ENCODE measurements around the gene SMC3.
"Not testable (repeated sequence)": the region's sequence is repeated elsewhere in the genome, so short reads cannot be mapped to it uniquely, and the experiment has no call there.

The SMC3 gene

GRCh38 chr10:110571093-110571743 lies 3.7 kb downstream of the SMC3 start:
- intact Hi-C loops (cut with DNase I) = no loop called here
- DNase-seq = no peak

- intact Hi-C loops (cut with DNase I) = no loop called here
- no peak for DNase-seq
Observed at GRCh38 chr10:110572862-110573261, 5.4 kb downstream of the SMC3 start.

GRCh38 chr10:110574420-110574819 lies 6.9 kb downstream of the SMC3 start:
- no peak for DNase-seq
- intact Hi-C loops (cut with DNase I) = no loop called here

GRCh38 chr10:110576220-110576619 lies 8.7 kb downstream of the SMC3 start:
- DNase-seq = no peak
- intact Hi-C loops (cut with DNase I) = no loop called here

GRCh38 chr10:110577056-110577455 lies 9.6 kb downstream of the SMC3 start:
- no peak for DNase-seq
- intact Hi-C loops (cut with DNase I) = no loop called here

GRCh38 chr10:110584006-110584405 lies 16.5 kb downstream of the SMC3 start:
- intact Hi-C loops (cut with DNase I) = no loop called here
- DNase-seq = no peak

GRCh38 chr10:110591760-110592159 lies 24.3 kb downstream of the SMC3 start:
- intact Hi-C loops (cut with DNase I) = no loop called here
- DNase-seq = no peak

GRCh38 chr10:110597476-110597875 lies 30.0 kb downstream of the SMC3 start:
- intact Hi-C loops (cut with DNase I) = no loop called here
- DNase-seq = no peak

- intact Hi-C loops (cut with DNase I) = loop anchor here (5.0 kb wide), 1 partner anchor 288 kb away; no protein-coding TSS in a partner anchor
- peak in 1 of 10 donors; percentile 51 for DNase-seq
Observed at GRCh38 chr10:110600487-110601101, 33.1 kb downstream of the SMC3 start.

- intact Hi-C loops (cut with DNase I) = loop anchor here (5.0 kb wide), 1 partner anchor 289 kb away; no protein-coding TSS in a partner anchor
- no peak for DNase-seq
Observed at GRCh38 chr10:110601581-110601980, 34.1 kb downstream of the SMC3 start.

- intact Hi-C loops (cut with DNase I) = no loop called here
- DNase-seq = no peak
Observed at GRCh38 chr10:110608087-110608486, 40.6 kb downstream of the SMC3 start.

- DNase-seq = no peak
- intact Hi-C loops (cut with DNase I) = loop anchor here (2.0 to 10.0 kb wide), 2 partner anchors 71 to 285 kb away; no protein-coding TSS in a partner anchor
Observed at GRCh38 chr10:110609605-110610004, 42.1 kb downstream of the SMC3 start.

GRCh38 chr10:110610308-110610774 lies 42.8 kb downstream of the SMC3 start:
- intact Hi-C loops (cut with DNase I) = loop anchor here (2.0 to 10.0 kb wide), 2 partner anchors 70 to 284 kb away; no protein-coding TSS in a partner anchor
- DNase-seq = peak in 5 of 10 donors; percentile 29 to 86 (median 39)

GRCh38 chr10:110610781-110611180 lies 43.3 kb downstream of the SMC3 start:
- DNase-seq = not testable (repeated sequence)
- intact Hi-C loops (cut with DNase I) = loop anchor here (2.0 to 10.0 kb wide), 2 partner anchors 70 to 284 kb away; no protein-coding TSS in a partner anchor

- intact Hi-C loops (cut with DNase I) = loop anchor here (10.0 kb wide), 1 partner anchor 283 kb away; no protein-coding TSS in a partner anchor
- no peak for DNase-seq
Observed at GRCh38 chr10:110612087-110612486, 44.6 kb downstream of the SMC3 start.

- intact Hi-C loops (cut with DNase I) = loop anchor here (10.0 kb wide), 1 partner anchor 282 kb away; no protein-coding TSS in a partner anchor
Observed at GRCh38 chr10:110612629-110613028, 45.1 kb downstream of the SMC3 start.

GRCh38 chr10:110613341-110613995 lies 46.0 kb downstream of the SMC3 start:
- no peak for DNase-seq
- intact Hi-C loops (cut with DNase I) = loop anchor here (10.0 kb wide), 1 partner anchor 281 kb away; no protein-coding TSS in a partner anchor

More at GRCh38 chr10:110612629-110613028, 45.1 kb downstream of the SMC3 start:
- no peak for DNase-seq

- DNase-seq = no peak
- intact Hi-C loops (cut with DNase I) = loop anchor here (10.0 kb wide), 1 partner anchor 281 kb away; no protein-coding TSS in a partner anchor
Observed at GRCh38 chr10:110613996-110614495, 46.6 kb downstream of the SMC3 start.

GRCh38 chr10:110615057-110615747 lies 47.7 kb downstream of the SMC3 start:
- intact Hi-C loops (cut with DNase I) = loop anchor here (10.0 kb wide), 1 partner anchor 280 kb away; no protein-coding TSS in a partner anchor
- DNase-seq = no peak

- intact Hi-C loops (cut with DNase I) = loop anchor here (10.0 kb wide), 1 partner anchor 278 kb away; no protein-coding TSS in a partner anchor
- DNase-seq = no peak
Observed at GRCh38 chr10:110616493-110617033, 49.1 kb downstream of the SMC3 start.
